ENCODE measurements around the gene CDH4.

DNA sequence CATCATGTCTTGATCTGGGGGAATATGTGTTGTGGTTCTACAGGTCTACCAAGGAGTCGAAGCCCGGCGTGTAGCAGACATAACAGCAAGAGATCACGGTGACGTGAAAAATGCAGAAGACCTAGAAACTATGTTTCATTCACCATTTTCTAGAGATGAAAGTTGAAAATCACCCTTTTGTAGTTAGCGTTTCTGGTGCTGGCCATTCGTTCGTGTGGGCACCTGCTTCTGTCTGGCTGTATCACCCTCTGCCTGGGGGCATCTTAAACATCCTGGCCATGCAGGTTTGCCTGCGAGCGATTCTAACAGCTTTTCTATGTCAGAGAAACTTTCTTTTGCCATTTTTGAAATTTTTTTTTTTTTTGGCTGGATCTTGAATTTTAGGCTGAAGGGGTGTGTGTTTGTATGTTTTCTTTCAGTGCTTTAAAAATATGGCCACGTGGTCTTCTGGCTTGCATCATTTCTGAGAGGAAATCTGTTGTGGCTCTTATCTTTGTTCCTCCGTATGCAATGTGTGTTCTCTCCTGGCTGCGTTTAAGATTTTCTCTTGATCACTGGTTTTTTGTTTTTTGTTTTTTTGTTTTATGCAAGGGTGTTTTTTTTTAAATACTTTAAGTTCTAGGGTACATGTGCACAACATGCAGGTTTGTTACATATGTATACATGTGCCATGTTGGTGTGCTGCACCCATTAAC is 226.7 kb downstream of the CDH4 start:
- no peak for TF ChIP-seq CBX5 (IDR thresholded peaks at IDR 0.05; ENCODE audit: low read depth, low read length)
- no peak for TF ChIP-seq CBX8 (IDR thresholded peaks at IDR 0.05; ENCODE audit: borderline replicate concordance, low read depth, low read length)
- TF ChIP-seq, protein P1, sequence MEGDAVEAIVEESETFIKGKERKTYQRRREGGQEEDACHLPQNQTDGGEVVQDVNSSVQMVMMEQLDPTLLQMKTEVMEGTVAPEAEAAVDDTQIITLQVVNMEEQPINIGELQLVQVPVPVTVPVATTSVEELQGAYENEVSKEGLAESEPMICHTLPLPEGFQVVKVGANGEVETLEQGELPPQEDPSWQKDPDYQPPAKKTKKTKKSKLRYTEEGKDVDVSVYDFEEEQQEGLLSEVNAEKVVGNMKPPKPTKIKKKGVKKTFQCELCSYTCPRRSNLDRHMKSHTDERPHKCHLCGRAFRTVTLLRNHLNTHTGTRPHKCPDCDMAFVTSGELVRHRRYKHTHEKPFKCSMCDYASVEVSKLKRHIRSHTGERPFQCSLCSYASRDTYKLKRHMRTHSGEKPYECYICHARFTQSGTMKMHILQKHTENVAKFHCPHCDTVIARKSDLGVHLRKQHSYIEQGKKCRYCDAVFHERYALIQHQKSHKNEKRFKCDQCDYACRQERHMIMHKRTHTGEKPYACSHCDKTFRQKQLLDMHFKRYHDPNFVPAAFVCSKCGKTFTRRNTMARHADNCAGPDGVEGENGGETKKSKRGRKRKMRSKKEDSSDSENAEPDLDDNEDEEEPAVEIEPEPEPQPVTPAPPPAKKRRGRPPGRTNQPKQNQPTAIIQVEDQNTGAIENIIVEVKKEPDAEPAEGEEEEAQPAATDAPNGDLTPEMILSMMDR (IDR thresholded peaks at IDR 0.05; ENCODE audit: control extremely low read depth in 1 of 3, insufficient read depth in 1 of 3, low read depth in 1 of 3, low read length in 3 of 3): no peak
- TF ChIP-seq BRCA1 (IDR thresholded peaks at IDR 0.05; ENCODE audit: low read depth, low read length): no peak
- no peak for TF ChIP-seq SRF (IDR thresholded peaks at IDR 0.05; ENCODE audit: low read depth, low read length)
- no peak for TF ChIP-seq SUZ12 (IDR thresholded peaks at IDR 0.05; ENCODE audit: low read length)
- TF ChIP-seq EZH2 (IDR thresholded peaks at IDR 0.05; ENCODE audit: low read depth, low read length, severe bottlenecking): no peak
- TF ChIP-seq POLR2AphosphoS5 (IDR thresholded peaks at IDR 0.05; ENCODE audit: low read depth, low read length): no peak
- TF ChIP-seq SP2 (IDR thresholded peaks at IDR 0.05; ENCODE audit: low read length): no peak
- no peak for TF ChIP-seq POLR2A (IDR thresholded peaks at IDR 0.05; ENCODE audit: control extremely low read depth in 1 of 2, low read depth in 2 of 2, low read length in 2 of 2)
- TF ChIP-seq NRF1 (IDR thresholded peaks at IDR 0.05; ENCODE audit: low read depth, low read length): no peak
- no peak for TF ChIP-seq RAD21 (IDR thresholded peaks at IDR 0.05 in 1 of 2, conservative IDR thresholded peaks at IDR 0.05 in 1 of 2; ENCODE audit: low read depth in 2 of 2, low read length in 2 of 2)
- TF ChIP-seq TEAD4 (IDR thresholded peaks at IDR 0.05; ENCODE audit: low read depth, low read length): no peak

Measured in H1 (cell line).